IMR-90 (cell line): ENCODE data around the gene PTGES2. TPM values are rescaled to one million over a fixed set of nuclear protein-coding genes. Genes with fewer than 3 reads are reported as not detected.

ENCODE experiments used
- ATAC-seq: fragments of 200-7000 bp; cut with Tn5 transposase; 2 replicates; pipeline ENCODE4 v1.9.1; 2020; ENCODE audit warnings: low read depth, mild to moderate bottlenecking, moderate library complexity
- BruUV-seq: library from RNA; stranded (reverse); fragments of 400-500 nt; replicated peaks from 2 replicates; lab custom pipeline; 2021; lab: Mats Ljungman, UMichigan
- CTCF ChIA-PET: fragments of 300-600 bp; formaldehyde crosslinking; extraction: SDS; loops from one replicate; lab custom pipeline; 2021; ENCODE audit warnings: antibody characterized with exemption; lab: Yijun Ruan, JAX
- POLR2A ChIA-PET: fragments of 300-600 bp; sonication (Branson Sonifier 250); formaldehyde crosslinking; loops from one replicate; lab custom pipeline; 2022; ENCODE audit warnings: antibody characterized with exemption; ENCODE audit not compliant: unreplicated experiment; lab: Charles Lee
- DNase-seq: peaks from one replicate; pipeline ENCODE4 v3.0.0; 2013
- H2AFZ ChIP-seq: replicated peaks from 2 replicates; pipeline ENCODE3; 2013; ENCODE audit warnings: low read length, mild to moderate bottlenecking; ENCODE audit not compliant: poor library complexity
- H2AK5ac ChIP-seq: 2 replicates; pipeline ENCODE4 v1.6.1; 2013; ENCODE audit warnings: low read depth, low read length, inconsistent platforms
- H2AK9ac ChIP-seq: replicated peaks from 2 replicates; pipeline ENCODE3; 2013; ENCODE audit warnings: mild to moderate bottlenecking, low read depth, low read length, moderate library complexity; ENCODE audit not compliant: poor library complexity
- H2BK120ac ChIP-seq: 2 replicates; pipeline ENCODE4 v1.6.1; 2013; ENCODE audit warnings: low read depth, low read length, inconsistent platforms
- H2BK15ac ChIP-seq: 3 replicates; pipeline ENCODE4 v1.6.1; 2013; ENCODE audit warnings: low read depth, low read length, inconsistent platforms
- H2BK20ac ChIP-seq: 2 replicates; pipeline ENCODE4 v1.6.1; 2013; ENCODE audit warnings: low read depth, mild to moderate bottlenecking, inconsistent platforms, low read length, moderate library complexity
- H2BK5ac ChIP-seq: 2 replicates; pipeline ENCODE4 v1.6.1; 2013; ENCODE audit warnings: mild to moderate bottlenecking, low read depth, low read length, inconsistent platforms; ENCODE audit not compliant: poor library complexity, severe bottlenecking
- H3K14ac ChIP-seq: replicated peaks from 2 replicates; pipeline ENCODE4 v1.6.1; 2013; ENCODE audit warnings: low read depth, low read length, inconsistent platforms
- H3K18ac ChIP-seq: 2 replicates; pipeline ENCODE4 v1.6.1; 2013; ENCODE audit warnings: low read depth, low read length, control low read depth
- H3K23ac ChIP-seq: 2 replicates; pipeline ENCODE4 v1.6.1; 2013; ENCODE audit warnings: low read depth, low read length, inconsistent platforms
- H3K27ac ChIP-seq: 2 replicates; pipeline ENCODE4 v1.5.1; 2013; ENCODE audit warnings: mild to moderate bottlenecking, control low read depth, low read length; ENCODE audit not compliant: insufficient read depth
- H3K27me3 ChIP-seq: 2 replicates; pipeline ENCODE4 v1.6.1; 2013; ENCODE audit warnings: low read length; ENCODE audit not compliant: control insufficient read depth, insufficient read depth
- H3K36me3 ChIP-seq: 2 replicates; pipeline ENCODE4 v1.6.1; 2013; ENCODE audit warnings: low read length, mixed read lengths; ENCODE audit not compliant: control insufficient read depth, insufficient read depth
- H3K4ac ChIP-seq: 2 replicates; pipeline ENCODE4 v1.6.1; 2013; ENCODE audit warnings: low read depth, low read length, inconsistent platforms
- H3K4me1 ChIP-seq: 2 replicates; pipeline ENCODE4 v1.6.1; 2013; ENCODE audit warnings: low read length, mixed read lengths; ENCODE audit not compliant: control insufficient read depth, insufficient read depth
- H3K4me2 ChIP-seq: 2 replicates; pipeline ENCODE4 v1.6.1; 2013; ENCODE audit warnings: low read depth, mild to moderate bottlenecking, control low read depth, low read length, moderate library complexity
- H3K4me3 ChIP-seq: 2 replicates; pipeline ENCODE4 v1.5.1; 2013; ENCODE audit warnings: low read depth, mild to moderate bottlenecking, control low read depth, low read length, moderate library complexity; ENCODE audit not compliant: insufficient read depth
- H3K56ac ChIP-seq: 2 replicates; pipeline ENCODE4 v1.6.1; 2013; ENCODE audit warnings: low read length, inconsistent platforms; ENCODE audit not compliant: insufficient read depth; ENCODE audit errors: extremely low read depth
- H3K79me1 ChIP-seq, 2 experiments: 2 replicates each; pipeline ENCODE4 v1.6.1; 2013; ENCODE audit warnings: low read length in 2 of 2, inconsistent platforms in 1 of 2, low read depth in 1 of 2
- H3K9ac ChIP-seq: 2 replicates; pipeline ENCODE4 v1.6.1; 2013; ENCODE audit warnings: low read depth, low read length, control low read depth
- H3K9me1 ChIP-seq: 2 replicates; pipeline ENCODE4 v1.6.1; 2013; ENCODE audit warnings: low read length, inconsistent platforms; ENCODE audit not compliant: insufficient read depth
- H3K9me3 ChIP-seq: 2 replicates; pipeline ENCODE4 v1.6.1; 2013; ENCODE audit warnings: low read length; ENCODE audit not compliant: control insufficient read depth, insufficient read depth
- H4K20me1 ChIP-seq: 2 replicates; pipeline ENCODE4 v1.6.1; 2013; ENCODE audit warnings: low read length, inconsistent platforms; ENCODE audit not compliant: insufficient read depth
- H4K5ac ChIP-seq: 2 replicates; pipeline ENCODE4 v1.6.1; 2013; ENCODE audit warnings: mild to moderate bottlenecking, low read depth, low read length, control low read depth
- H4K8ac ChIP-seq, 2 experiments: 2 replicates each; pipeline ENCODE4 v1.6.1; 2013; ENCODE audit warnings: low read depth in 2 of 2, low read length in 2 of 2, control low read depth in 1 of 2, inconsistent platforms in 1 of 2
- H4K91ac ChIP-seq: 2 replicates; pipeline ENCODE4 v1.6.1; 2013; ENCODE audit warnings: low read depth, low read length, inconsistent platforms; ENCODE audit not compliant: insufficient read depth
- CEBPB ChIP-seq: IDR thresholded peaks from 2 replicates; pipeline ENCODE4 v1.6.1; 2012; ENCODE audit warnings: low read depth, low read length, improper control_type of control experiment
- CHD1 ChIP-seq: IDR thresholded peaks from 2 replicates; pipeline ENCODE4 v1.6.1; 2012; ENCODE audit warnings: low read depth, low read length, improper control_type of control experiment
- MAFK ChIP-seq: IDR thresholded peaks from 2 replicates; pipeline ENCODE4 v1.6.1; 2012; ENCODE audit warnings: low read depth, low read length, improper control_type of control experiment
- MAZ ChIP-seq: IDR thresholded peaks from 2 replicates; pipeline ENCODE4 v1.6.1; 2012; ENCODE audit warnings: low read depth, mild to moderate bottlenecking, low read length, improper control_type of control experiment, moderate library complexity, borderline replicate concordance
- NFE2L2 ChIP-seq: fragments of 150-350 bp; IDR thresholded peaks from 2 replicates; pipeline ENCODE4 v1.6.1; 2016; ENCODE audit warnings: low read depth, mild to moderate bottlenecking, low read length
- POLR2A ChIP-seq: IDR thresholded peaks from 2 replicates; pipeline ENCODE4 v1.6.1; 2012; ENCODE audit warnings: mild to moderate bottlenecking, low read depth, low read length
- RAD21 ChIP-seq: IDR thresholded peaks from 2 replicates; pipeline ENCODE4 v1.6.1; 2012; ENCODE audit warnings: low read length, improper control_type of control experiment
- RFX5 ChIP-seq: IDR thresholded peaks from 2 replicates; pipeline ENCODE4 v1.8.0; 2012; ENCODE audit warnings: low read depth, mild to moderate bottlenecking, low read length, moderate library complexity
- SMC3 ChIP-seq: fragments of 150-350 bp; IDR thresholded peaks from 2 replicates; pipeline ENCODE4 v1.6.1; 2016; ENCODE audit warnings: low read depth, mild to moderate bottlenecking, antibody characterized with exemption, low read length, moderate library complexity
- USF2 ChIP-seq: fragments of 150-350 bp; IDR thresholded peaks from 2 replicates; pipeline ENCODE4 v1.6.1; 2017; ENCODE audit warnings: mild to moderate bottlenecking, antibody characterized with exemption, low read length, low read depth
- WGBS, 2 experiments: methylation state at CpG; one replicate each; pipeline versions ENCODE4 v1.1.5 to v1.1.7; 2013; ENCODE audit warnings: missing lambda C conversion rate in 2 of 2; ENCODE audit not compliant: insufficient read length in 1 of 2; ENCODE audit errors: extremely low coverage in 2 of 2; 5-methylcytosine and 5-hydroxymethylcytosine counted together
- dilution Hi-C: fragments of 300-500 bp; cut with HindIII; formaldehyde crosslinking; loops from one replicate; pipeline ENCODE4 v1.14.3; 2018; ENCODE audit warnings: low sequenced_read_pairs; ENCODE audit not compliant: unreplicated experiment
- in situ Hi-C: fragments of 300-500 bp; cut with MboI; formaldehyde crosslinking; loops from 3 replicates; pipeline ENCODE4 v1.14.3; 2019; ENCODE audit warnings: low sequenced_read_pairs, inconsistent platforms, mixed read lengths
- intact Hi-C: fragments of 100-400 bp; cut with micrococcal nuclease; formaldehyde crosslinking; loops from 2 replicates; pipeline ENCODE4 v1.10.0; 2022
- polyA plus RNA-seq, 3 experiments: library from polyadenylated mRNA; depleted of rRNA; stranded (reverse); fragments of >200 nt; gene quantifications; 2 replicates each; pipeline ENCODE4 v1.2.3, GENCODE V29; 2012; ENCODE audit warnings: low replicate concordance in 1 of 3
- total RNA-seq: library from RNA; depleted of rRNA; stranded (reverse); fragments of >200 nt; gene quantifications from 2 replicates; pipeline ENCODE4 v1.2.3, GENCODE V29; 2012

Gene PTGES2
- total and polyA plus RNA-seq, 2 of the 4 experiments (the other 2 are of a cell fraction), result 100 to 107 TPM

- DNase-seq, result no peak
- Histone ChIP-seq H4K5ac (no peak overlapping the region), H3K9me3 (no peaks in the 10 kb centered on the region), H3K56ac (no peak overlapping the region), H2AFZ (no peak overlapping the region), H3K27me3 (no peaks in the 10 kb centered on the region), H4K8ac (no peak overlapping the region), H3K9ac (no peak overlapping the region), H2BK20ac (no peak overlapping the region), H3K4me3 (no peak overlapping the region), H3K4ac (no peak overlapping the region), H3K18ac (no peak overlapping the region), H3K4me1 (peaks cover 6% of the 10 kb centered on the region; the same call in 1 of the 2 replicates), H3K23ac (no peak overlapping the region), H4K20me1 (peaks cover 17% of the 10 kb centered on the region; the same call in 1 of the 2 replicates), H3K79me1 (peaks cover 8 to 27% of the 10 kb centered on the region in 2 experiments; a peak in 3 of 4 replicates), H2AK5ac (no peak overlapping the region), H3K27ac (no peak overlapping the region), H3K36me3 (peaks cover 24% of the 10 kb centered on the region), H2BK15ac (no peak overlapping the region), H3K9me1 (peaks cover 4% of the 10 kb centered on the region), H4K91ac (no peak overlapping the region), H2BK5ac (no peak overlapping the region), H3K4me2 (no peak overlapping the region), H2BK120ac (no peak overlapping the region), H2AK9ac (no peak overlapping the region), H3K14ac (no peak overlapping the region)
- 94% methylated on average over 12 of the region's 27 CpGs; no CpG with 5 or more reads in 1 of the 2 experiments for WGBS, 2 experiments
- BruUV-seq, result no TSS peak
- dilution Hi-C loops, result no loop called here
- ChIA-PET POLR2A (interaction anchor here (0.5 kb wide), 1 partner anchor 302 kb away, joined by 6 read pairs; no protein-coding TSS in a partner anchor), CTCF (no interaction called here)
- intact Hi-C loops, result no loop called here
- TF ChIP-seq RAD21 (no peak), NFE2L2 (no peak), RFX5 (no peak), CHD1 (no peak), SMC3 (no peak), POLR2A (no peak), USF2 (no peak), CEBPB (no peak), MAZ (no peak), MAFK (no peak)
- in situ Hi-C loops, result no loop called here
- ATAC-seq, result no peak
Observed at GRCh38 chr9:128121924-128122808, 5.4 kb downstream of the PTGES2 start.
